ENCODE results near the gene HOXC4.
"Not testable (repeated sequence)": the region's sequence is repeated elsewhere in the genome, so short reads cannot be mapped to it uniquely, and the experiment has no call there.

HOXC4 gene

DNA sequence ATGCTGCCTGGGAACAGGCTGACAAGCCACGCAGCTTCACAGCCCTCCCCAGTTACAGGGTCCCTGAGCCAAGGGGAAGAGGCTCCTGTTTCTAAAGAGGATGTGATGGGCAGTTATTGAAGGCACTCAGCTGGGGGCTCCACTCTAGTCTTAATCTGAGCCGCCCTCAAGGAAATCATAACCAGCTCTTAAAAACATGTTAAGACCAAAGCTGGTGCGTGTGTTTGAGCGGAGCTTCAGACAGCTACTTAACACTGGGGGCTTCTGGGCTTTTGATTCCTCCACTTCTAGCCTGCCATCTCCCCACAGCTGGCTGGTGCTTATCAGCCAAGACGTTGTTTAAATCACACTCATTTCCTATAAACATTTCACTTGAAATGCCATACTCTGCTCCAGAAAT, 42.3 kb downstream of the HOXC4 start:
- DNase-seq = not testable (repeated sequence)

DNA sequence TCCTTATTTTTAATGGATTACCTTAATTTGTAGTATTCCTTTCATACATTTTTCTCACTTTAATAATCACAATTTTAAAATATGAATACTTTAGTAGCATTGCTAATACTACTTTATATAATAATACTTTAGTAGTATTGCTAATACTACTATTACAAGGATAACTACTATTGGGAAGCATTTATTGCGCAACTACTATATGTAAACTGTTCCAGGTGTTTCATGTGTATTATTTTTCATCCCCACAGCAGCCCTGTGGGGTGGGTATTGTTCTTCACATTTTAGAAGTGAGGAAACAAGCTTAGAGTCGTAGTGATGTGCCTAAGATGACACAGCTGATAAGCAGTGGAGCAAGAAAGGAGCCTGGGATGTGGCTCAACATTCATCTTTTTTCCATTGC, 45.0 kb downstream of the HOXC4 start:
- DNase-seq = not testable (repeated sequence)

DNA sequence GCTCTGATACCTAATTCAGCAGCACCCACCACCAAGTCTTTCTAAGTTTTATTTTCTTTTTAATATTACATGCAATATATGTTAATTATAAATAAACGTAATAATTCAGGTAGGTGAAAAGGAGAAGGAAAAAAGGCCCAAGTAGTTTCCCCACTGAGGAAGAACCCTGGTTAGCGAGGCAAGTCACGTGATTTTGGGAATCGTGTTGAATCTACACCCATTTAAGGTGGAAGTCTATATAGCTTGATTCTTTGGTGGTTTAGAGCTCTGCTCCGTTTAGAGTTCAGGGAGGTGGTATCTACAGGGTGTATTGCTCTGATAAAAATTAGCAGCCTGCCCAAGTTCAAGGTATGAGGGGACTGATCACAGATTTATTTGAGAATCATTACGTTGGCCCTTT, 47.0 kb downstream of the HOXC4 start:
- not testable (repeated sequence) for DNase-seq

DNA sequence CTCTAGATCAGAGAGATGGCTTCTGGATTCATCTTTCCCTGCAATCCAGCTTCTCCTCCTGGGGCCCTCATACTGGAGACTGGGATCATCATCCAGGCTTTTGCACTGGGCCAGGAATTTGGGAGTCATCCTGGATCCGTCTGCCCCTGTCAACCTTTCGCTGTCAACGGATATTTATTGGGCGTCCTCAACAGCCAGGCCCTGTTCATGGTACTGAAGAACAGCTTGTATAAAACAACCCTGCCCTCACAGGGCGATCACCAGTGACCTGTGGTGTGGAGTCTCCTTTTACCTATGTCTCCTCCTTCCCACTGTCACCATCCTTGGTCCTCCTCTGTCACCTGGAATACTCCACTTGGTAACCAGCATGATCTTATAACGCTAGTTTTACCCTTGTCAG, 48.6 kb downstream of the HOXC4 start:
- DNase-seq = not testable (repeated sequence)

DNA sequence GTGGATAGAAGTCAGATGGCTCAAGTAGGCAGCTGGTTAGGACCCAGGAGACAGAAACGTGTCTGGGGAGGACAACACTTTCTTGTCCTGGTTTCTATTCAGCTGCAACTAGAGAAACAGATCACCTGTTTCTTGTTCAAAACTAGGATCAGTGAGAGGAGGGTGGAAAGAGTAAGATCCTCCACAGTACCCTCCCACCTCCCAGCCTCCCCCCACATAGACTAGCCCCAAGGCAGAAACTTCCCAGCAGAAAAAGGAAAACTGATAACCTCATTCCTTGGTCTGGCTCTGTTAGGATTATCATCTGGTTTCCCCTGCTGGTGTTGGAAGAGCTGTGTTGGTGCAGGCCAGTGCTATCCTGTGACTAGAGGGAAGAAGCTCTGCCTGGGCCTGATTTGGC, 50.2 kb downstream of the HOXC4 start:
- DNase-seq = not testable (repeated sequence)

All from T-helper 9 cell (primary cell).